Sigmoid colon (tissue), 4 donors: Measurements from ENCODE around the gene SMARCA2.

Experiments used
- CTCF ChIP-seq, 4 experiments: fragments of 450-650 bp in 3 of 4; fragments of 200-600 bp in 1 of 4; IDR thresholded peaks; one replicate each; pipeline ENCODE4 v1.5.1; 2016 to 2019; ENCODE audit warnings: antibody characterized with exemption in 4 of 4, mild to moderate bottlenecking in 3 of 4, moderate library complexity in 2 of 4
- EP300 ChIP-seq, 4 donors: sonication (generic); formaldehyde crosslinking; IDR thresholded peaks; one replicate each; pipeline ENCODE4 v1.6.1; 2017; ENCODE audit warnings: antibody characterized with exemption in 4 of 4
- POLR2A ChIP-seq, 2 donors: fragments of 450-650 bp; IDR thresholded peaks; one replicate each; pipeline ENCODE4 v1.6.1; 2016; ENCODE audit warnings: antibody characterized with exemption in 2 of 2, mild to moderate bottlenecking in 2 of 2, moderate library complexity in 2 of 2
- POLR2AphosphoS5 ChIP-seq, 4 donors: sonication (generic); formaldehyde crosslinking; IDR thresholded peaks; one replicate each; pipeline ENCODE4 v1.6.1; 2017; ENCODE audit warnings: antibody characterized with exemption in 4 of 4

- TF ChIP-seq EP300 (IDR thresholded peaks at IDR 0.05) (no peak), CTCF (IDR thresholded peaks at IDR 0.05) (no peak), POLR2A (IDR thresholded peaks at IDR 0.05) (no peak), POLR2AphosphoS5 (IDR thresholded peaks at IDR 0.05) (no peak)
Measured at GRCh38 chr9:2179567-2179966, 164.4 kb downstream of the SMARCA2 start.
